Activated naive CD4-positive, alpha-beta T cell treated with anti-CD3 and anti-CD28 coated beads, Interleukin-2, amount 10 ng/mL, durations not matched to agents 7 days and 5 days (primary cell): ENCODE results near the gene JAK3.
"Not testable (repeated sequence)": the region's sequence is repeated elsewhere in the genome, so short reads cannot be mapped to it uniquely, and the experiment has no call there.

ENCODE experiments used
- CTCF ChIA-PET: fragments of 350-600 bp; sonication (Branson Sonifier 250); formaldehyde crosslinking; loops from one replicate; lab custom pipeline; 2021; ENCODE audit warnings: antibody characterized with exemption; lab: Charles Lee
- DNase-seq: peaks from one replicate; pipeline ENCODE4 v3.0.0-alpha.2; 2020
- H3K27ac Mint-ChIP-seq: one replicate; pipeline ENCODE4 v1.8.0; 2021; ENCODE audit warnings: mild to moderate bottlenecking, moderate library complexity, mixed read lengths
- H3K27me3 Mint-ChIP-seq: one replicate; pipeline ENCODE4 v1.8.0; 2021; ENCODE audit warnings: mild to moderate bottlenecking, mixed read lengths
- H3K36me3 Mint-ChIP-seq: one replicate; pipeline ENCODE4 v1.8.0; 2021; ENCODE audit warnings: mixed read lengths
- H3K4me1 Mint-ChIP-seq: one replicate; pipeline ENCODE4 v1.8.0; 2021; ENCODE audit warnings: mixed read lengths
- H3K4me3 Mint-ChIP-seq: one replicate; pipeline ENCODE4 v1.8.0; 2021; ENCODE audit warnings: mild to moderate bottlenecking, moderate library complexity, mixed read lengths
- H3K9me3 Mint-ChIP-seq: one replicate; pipeline ENCODE4 v1.8.0; 2021; ENCODE audit warnings: mixed read lengths

JAK3 gene

DNA sequence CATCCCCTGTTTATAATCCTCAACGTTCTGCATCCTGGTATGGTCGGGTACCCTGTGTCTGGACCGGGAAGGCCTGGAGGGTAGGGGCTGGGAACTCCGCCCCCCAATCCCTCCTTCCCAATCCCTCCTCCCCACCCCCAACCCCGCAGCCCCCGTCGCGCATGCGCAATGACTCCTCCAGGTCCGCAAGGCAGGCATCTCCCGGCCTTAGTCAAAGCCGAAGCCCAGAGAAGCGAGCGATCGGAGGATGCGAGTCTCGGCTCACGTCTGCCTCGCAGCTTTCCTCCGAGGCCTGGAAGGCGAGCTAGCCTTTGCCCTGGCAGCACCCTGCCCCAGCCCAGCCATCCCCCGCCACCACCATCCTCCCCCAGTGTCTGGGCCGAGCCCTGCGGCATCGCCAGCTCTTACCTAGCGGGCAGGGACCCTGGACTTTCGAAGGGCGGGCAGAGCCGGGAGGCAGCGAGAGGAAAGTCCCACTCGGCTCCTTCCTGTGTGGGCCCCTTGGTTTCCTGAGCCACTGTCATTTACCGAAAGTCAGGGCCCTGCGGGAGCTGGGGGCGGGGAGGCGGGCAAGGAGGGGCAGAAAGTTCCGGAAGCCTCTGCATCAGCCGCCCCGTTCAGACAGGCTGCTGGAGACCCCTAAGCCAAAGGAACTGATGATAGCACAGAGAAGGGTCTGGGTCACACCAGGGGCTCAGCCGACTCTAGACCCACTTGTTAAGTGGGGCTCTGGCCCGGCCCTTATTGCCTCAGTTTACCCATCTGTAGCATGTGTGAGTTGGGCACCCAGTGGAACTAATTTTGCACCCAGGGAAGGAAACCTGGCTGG, at the start of gene JAK3:
TSS of gene JAK3 (minus strand) at position 445 of the 829 bp plus-strand sequence. CDS start 3,565 bp downstream, outside the sequence.
- CTCF ChIA-PET, result interaction anchor here (1.1 to 1.3 kb wide), 2 partner anchors 8 to 12 kb away, joined by 4 to 7 read pairs; partner anchors contain the start of gene RPL18A
- peaks cover 45% of the 10 kb centered on the region for H3K36me3 Mint-ChIP-seq

DNA sequence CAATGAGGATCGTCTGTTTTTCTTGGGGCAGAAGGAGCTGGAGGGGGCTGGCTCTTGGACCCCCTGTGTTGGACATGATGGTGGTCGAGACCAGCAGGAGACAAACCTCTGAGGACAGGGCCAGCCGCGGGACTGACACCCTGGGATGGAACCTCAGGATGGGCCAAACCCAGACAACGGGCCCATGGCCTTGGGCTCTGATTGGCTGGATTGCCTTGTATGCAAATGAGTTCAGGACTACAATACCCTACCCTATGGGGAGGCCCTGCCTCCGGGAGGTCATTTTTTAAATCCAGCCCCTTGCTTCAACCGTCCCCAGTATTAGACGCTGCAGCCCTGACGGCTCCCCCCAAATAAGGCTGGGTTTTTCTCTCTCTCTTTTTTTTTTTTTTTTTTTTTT, 46.0 kb upstream of the JAK3 start:
- Mint-ChIP-seq H3K4me1 (no peaks in the 10 kb centered on the region), H3K27me3 (peaks cover 1% of the 10 kb centered on the region), H3K27ac (no peak overlapping the region), H3K4me3 (no peak overlapping the region), H3K9me3 (no peaks in the 10 kb centered on the region), H3K36me3 (no peaks in the 10 kb centered on the region)
- DNase-seq, result no peak
- CTCF ChIA-PET, result no interaction called here

More for the DNA sequence above, at the start of gene JAK3:
- Mint-ChIP-seq H3K27ac (peak within 1 kb of the TSS; percentile 97), H3K9me3 (peaks cover 3% of the 10 kb centered on the region), H3K4me3 (peak within 1 kb of the TSS; percentile 93), H3K27me3 (no peaks in the 10 kb centered on the region), H3K4me1 (peaks cover 76% of the 10 kb centered on the region)
- peak; percentile 91 for DNase-seq

DNA sequence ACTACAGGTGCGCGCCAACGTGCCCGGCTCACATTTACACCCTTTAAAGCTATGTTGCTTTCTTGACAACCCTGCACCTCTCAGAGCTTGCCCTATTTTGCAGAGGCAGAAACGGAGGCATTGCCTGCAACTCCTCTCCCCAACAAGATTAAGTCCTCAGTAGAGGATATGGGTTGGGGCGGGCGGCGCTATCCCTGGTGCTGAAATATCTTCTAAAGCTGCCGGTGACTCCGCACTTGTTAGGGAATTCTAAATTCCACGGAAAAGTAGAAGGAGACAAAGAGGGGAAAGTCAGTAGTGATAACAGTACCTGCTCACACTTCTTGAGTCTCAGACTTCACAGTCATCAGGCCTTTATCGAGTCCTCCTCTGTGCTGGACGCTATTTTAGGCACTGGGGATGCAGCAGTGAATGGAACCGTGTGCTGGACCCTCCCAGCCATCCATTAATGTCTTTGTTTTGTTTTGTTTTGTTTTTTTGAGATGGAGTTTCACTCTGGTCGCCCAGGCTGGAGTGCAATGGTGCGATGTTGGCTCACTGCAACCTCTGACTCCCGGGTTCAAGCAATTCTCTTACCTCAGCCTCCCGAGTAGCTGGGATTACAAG, 41.9 kb upstream of the JAK3 start:
- Mint-ChIP-seq H3K4me1 (no peaks in the 10 kb centered on the region), H3K36me3 (no peaks in the 10 kb centered on the region), H3K9me3 (no peaks in the 10 kb centered on the region), H3K27me3 (no peaks in the 10 kb centered on the region), H3K4me3 (no peak overlapping the region), H3K27ac (no peak overlapping the region)
- DNase-seq, result peak; percentile 47
- CTCF ChIA-PET, result no interaction called here

DNA sequence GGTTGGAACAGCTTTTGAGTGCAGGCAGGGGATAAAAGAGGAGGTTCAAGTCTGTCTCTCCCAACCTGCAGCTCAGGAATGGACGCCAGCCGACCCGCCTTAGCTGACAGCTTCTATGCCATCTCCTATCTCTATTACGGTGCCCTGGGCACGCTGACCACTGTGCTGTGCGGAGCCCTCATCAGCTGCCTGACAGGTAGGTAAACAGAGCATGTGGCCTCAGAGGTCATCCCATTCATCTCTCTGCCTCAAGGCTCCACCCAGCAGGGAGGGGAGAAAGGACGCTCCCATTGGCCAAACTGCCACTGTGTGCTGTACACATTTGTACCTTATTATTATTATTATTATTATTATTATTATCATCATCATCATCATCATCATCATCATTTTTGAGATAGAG, 40.5 kb upstream of the JAK3 start:
- H3K36me3 Mint-ChIP-seq, result no peaks in the 10 kb centered on the region
- H3K27ac Mint-ChIP-seq, result no peak overlapping the region
- H3K4me1 Mint-ChIP-seq, result no peaks in the 10 kb centered on the region
- H3K4me3 Mint-ChIP-seq, result no peak overlapping the region
- no peaks in the 10 kb centered on the region for H3K9me3 Mint-ChIP-seq
- H3K27me3 Mint-ChIP-seq, result no peaks in the 10 kb centered on the region
- CTCF ChIA-PET, result no interaction called here
- DNase-seq, result no peak

DNA sequence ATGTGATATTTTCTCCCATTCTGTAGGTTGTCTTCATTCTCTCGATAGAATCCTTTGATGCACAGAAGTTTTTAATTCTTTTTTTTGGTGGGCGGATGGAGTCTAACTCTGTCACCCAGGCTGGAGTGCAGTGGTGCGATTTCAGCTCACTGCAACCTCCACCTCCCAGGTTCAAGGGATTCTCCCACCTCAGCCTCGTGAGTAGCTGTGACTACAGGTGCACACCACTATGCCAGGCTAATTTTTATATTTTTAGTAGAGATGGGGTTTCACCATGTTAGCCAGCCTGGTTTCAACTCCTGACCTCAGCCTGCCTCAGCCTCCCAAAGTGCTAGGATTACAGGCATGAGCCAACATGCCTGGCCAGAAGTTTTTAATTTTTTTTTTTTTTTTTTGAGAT, 39.4 kb upstream of the JAK3 start:
- H3K4me1 Mint-ChIP-seq, DNase-seq, CTCF ChIA-PET, H3K4me3 Mint-ChIP-seq, H3K36me3 Mint-ChIP-seq, H3K27ac Mint-ChIP-seq, H3K27me3 Mint-ChIP-seq, H3K9me3 Mint-ChIP-seq: not testable (repeated sequence)

DNA sequence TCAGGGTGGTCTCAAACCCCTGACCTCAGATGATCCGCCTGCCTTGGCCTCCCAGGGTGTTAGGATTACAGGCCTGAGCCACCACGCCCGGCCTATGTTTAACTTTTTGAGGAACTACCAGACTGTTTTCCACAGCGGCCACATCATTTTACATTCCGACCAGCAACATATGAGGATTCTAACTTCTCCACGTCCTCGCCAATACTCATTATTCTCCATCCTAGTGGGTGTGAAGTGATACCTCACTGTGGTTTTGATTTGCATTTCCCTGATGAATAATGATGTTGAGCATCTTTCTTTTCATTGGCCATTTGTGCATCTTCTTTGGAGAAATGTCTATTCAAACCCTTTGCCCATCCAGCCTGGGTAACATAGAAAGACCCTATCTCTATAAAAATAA, 38.7 kb upstream of the JAK3 start:
- H3K27me3 Mint-ChIP-seq, result peaks cover 2% of the 10 kb centered on the region
- no peaks in the 10 kb centered on the region for H3K4me1 Mint-ChIP-seq
- H3K4me3 Mint-ChIP-seq, result no peak overlapping the region
- H3K36me3 Mint-ChIP-seq, result no peaks in the 10 kb centered on the region
- H3K9me3 Mint-ChIP-seq, result no peaks in the 10 kb centered on the region
- CTCF ChIA-PET, result no interaction called here
- no peak for DNase-seq
- H3K27ac Mint-ChIP-seq, result no peak overlapping the region

DNA sequence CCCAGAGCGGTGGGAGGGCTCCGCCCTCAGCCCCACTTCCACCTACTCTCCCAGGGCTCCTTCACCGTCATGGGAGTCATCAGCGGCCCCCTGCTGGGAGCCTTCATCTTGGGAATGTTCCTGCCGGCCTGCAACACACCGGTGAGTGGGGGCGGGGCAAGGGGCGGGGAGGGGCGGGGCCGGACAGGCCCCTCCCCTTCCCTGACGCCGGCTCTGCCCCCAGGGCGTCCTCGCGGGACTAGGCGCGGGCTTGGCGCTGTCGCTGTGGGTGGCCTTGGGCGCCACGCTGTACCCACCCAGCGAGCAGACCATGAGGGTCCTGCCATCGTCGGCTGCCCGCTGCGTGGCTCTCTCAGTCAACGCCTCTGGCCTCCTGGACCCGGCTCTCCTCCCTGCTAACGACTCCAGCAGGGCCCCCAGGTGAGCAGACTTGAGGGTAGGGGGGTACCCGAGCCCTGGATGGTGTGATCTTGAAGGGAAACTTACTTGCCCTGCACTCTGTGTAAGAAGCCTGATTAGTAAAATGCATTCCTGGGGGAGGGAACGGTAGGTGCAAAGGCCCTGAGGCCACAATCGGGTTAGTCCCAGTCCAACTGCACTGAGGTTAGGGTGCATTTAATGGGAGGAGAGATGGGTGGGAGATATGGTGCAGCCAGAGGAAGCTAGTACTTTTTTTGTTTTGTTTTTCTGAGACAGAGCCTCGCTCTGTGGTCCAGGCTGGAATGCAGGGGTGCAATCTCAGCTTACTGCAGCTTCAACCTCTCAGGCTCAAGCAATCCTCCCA, 36.0 kb upstream of the JAK3 start:
- Mint-ChIP-seq H3K27me3 (peaks cover 4% of the 10 kb centered on the region), H3K27ac (no peak overlapping the region), H3K4me3 (no peak overlapping the region), H3K36me3 (no peaks in the 10 kb centered on the region), H3K4me1 (no peaks in the 10 kb centered on the region), H3K9me3 (no peaks in the 10 kb centered on the region)
- CTCF ChIA-PET, result no interaction called here
- no peak for DNase-seq

DNA sequence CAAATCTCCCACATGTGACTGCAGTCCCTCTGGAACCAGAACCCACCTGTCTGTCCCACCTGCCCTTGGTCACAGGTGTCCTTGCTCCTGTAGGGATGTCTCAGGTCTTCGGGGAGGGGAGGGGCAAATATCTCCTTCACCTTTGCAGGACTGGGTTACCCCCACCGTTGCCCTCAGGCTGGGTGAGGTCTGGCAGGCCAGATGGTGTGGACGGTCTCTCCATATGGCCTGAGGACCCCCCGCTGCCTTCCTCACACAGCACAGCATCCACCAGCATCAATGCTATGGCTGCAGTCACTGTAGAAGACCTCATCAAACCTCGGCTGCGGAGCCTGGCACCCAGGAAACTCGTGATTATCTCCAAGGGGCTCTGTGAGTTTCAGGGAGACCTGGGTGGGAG, 33.9 kb upstream of the JAK3 start:
- H3K36me3 Mint-ChIP-seq, result no peaks in the 10 kb centered on the region
- CTCF ChIA-PET, result no interaction called here
- no peaks in the 10 kb centered on the region for H3K4me1 Mint-ChIP-seq
- peaks cover 4% of the 10 kb centered on the region for H3K27me3 Mint-ChIP-seq
- H3K9me3 Mint-ChIP-seq, result no peaks in the 10 kb centered on the region
- H3K27ac Mint-ChIP-seq, result no peak overlapping the region
- no peak for DNase-seq
- no peak overlapping the region for H3K4me3 Mint-ChIP-seq

DNA sequence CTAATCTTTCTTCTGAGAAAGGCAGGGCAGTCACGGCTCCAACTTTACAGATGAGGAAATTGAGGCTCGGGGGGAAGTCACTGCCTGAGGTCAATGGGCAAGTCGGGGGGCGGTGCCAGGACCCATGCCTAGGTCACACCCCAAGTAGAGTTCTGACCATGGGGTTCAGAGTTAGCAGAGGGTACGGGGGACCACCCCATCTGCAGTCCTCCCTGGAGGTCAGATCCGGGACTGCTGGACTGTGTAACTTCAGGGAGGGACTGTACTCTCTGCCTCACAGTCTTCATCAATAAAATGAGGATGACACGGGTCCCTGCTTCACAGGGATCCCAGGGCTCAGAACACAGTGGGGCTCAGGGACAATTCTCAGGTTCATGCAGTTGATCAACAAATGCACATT, 31.7 kb upstream of the JAK3 start:
- H3K27ac Mint-ChIP-seq, result no peak overlapping the region
- CTCF ChIA-PET, result no interaction called here

DNA sequence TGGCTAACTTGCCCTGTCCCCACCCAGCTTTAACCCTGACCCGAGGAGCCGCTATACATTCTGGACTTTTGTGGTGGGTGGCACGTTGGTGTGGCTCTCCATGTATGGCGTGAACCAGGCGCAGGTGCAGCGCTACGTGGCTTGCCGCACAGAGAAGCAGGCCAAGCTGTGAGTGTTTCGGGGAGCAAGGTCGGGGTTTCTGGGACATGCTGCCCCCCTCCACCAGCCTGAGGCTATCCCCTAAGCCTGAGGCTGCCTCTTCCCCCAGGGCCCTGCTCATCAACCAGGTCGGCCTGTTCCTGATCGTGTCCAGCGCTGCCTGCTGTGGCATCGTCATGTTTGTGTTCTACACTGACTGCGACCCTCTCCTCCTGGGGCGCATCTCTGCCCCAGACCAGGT, 29.9 kb upstream of the JAK3 start:
- peaks cover 7% of the 10 kb centered on the region for H3K27me3 Mint-ChIP-seq
- no peaks in the 10 kb centered on the region for H3K36me3 Mint-ChIP-seq
- H3K4me3 Mint-ChIP-seq, result no peak overlapping the region
- CTCF ChIA-PET, result no interaction called here
- no peak for DNase-seq
- H3K4me1 Mint-ChIP-seq, result peaks cover 13% of the 10 kb centered on the region
- no peaks in the 10 kb centered on the region for H3K9me3 Mint-ChIP-seq
- no peak overlapping the region for H3K27ac Mint-ChIP-seq

More for the DNA sequence above, 31.7 kb upstream of the JAK3 start:
- H3K27me3 Mint-ChIP-seq, result peaks cover 7% of the 10 kb centered on the region
- no peaks in the 10 kb centered on the region for H3K4me1 Mint-ChIP-seq
- DNase-seq, result no peak
- no peaks in the 10 kb centered on the region for H3K36me3 Mint-ChIP-seq
- no peaks in the 10 kb centered on the region for H3K9me3 Mint-ChIP-seq
- H3K4me3 Mint-ChIP-seq, result no peak overlapping the region

DNA sequence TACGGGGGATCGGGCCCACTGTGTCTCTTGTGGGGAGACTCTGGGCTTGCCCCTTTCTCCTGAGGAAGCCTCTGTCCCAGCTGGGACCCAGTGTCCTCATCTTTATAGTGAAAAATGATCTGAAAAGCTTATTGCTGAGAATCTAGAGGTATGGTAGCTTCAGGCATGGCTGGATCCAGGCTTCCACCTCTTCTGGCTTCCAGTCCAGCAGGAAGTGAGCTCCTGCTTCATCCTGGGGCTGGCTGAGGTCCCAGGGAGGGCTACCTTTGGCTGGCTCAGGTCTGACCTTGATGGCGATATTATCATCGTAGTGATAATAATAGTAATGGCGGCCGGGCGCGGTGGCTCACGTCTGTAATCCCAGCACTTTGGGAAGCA, 27.0 kb upstream of the JAK3 start:
- H3K9me3 Mint-ChIP-seq, result no peaks in the 10 kb centered on the region
- H3K4me3 Mint-ChIP-seq, result peak overlapping the region; percentile 54
- peaks cover 2% of the 10 kb centered on the region for H3K36me3 Mint-ChIP-seq
- no peak overlapping the region for H3K27ac Mint-ChIP-seq
- DNase-seq, result no peak
- peaks cover 3% of the 10 kb centered on the region for H3K27me3 Mint-ChIP-seq
- peaks cover 29% of the 10 kb centered on the region for H3K4me1 Mint-ChIP-seq
- CTCF ChIA-PET, result no interaction called here

DNA sequence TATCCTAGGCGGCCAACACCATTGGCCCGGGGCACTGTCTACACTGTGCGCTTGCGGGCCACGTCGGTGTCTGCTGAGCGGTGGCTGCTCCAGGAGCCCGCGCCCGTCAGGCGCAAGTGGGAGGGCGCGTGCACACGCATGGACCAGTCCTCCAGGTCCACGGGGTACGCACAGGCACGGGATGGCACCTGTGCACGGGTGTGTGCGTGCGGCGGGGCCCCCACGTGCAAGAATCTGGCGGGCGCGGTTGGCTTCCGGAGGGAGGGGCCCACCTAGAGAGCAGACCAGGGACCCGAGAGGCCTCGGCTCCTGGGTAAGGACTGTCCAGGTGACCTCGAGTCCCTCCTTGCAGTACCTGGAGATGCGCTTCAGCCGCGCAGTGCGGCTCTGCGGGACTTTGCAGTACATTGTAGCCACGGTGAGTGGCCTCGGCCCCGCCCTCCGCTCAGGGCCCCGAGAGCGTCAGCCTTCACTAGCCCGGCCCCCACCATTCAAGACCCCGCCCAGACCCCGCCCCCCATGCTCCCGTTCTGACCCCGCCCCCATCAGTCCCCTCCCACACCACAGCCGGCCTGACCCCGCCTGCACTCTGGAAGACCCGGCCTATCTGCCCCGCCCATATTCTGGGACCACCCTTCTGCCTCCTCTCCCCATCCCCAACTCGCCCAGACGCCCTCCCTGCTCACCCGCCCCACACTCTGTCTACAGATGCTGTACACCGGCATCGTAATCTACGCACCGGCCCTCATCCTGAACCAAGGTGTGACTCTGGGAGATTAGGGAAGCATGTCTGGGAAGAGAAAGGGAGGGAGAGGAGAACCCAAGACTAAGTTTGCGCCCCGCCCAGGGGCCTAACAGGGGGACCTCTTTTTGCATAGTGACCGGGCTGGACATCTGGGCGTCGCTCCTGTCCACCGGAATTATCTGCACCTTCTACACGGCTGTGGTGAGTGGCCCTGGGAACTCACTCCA, 26.3 kb upstream of the JAK3 start:
- Mint-ChIP-seq H3K9me3 (no peaks in the 10 kb centered on the region), H3K4me1 (peaks cover 29% of the 10 kb centered on the region), H3K36me3 (peaks cover 2% of the 10 kb centered on the region), H3K27ac (peak overlapping the region; percentile 87), H3K27me3 (peaks cover 3% of the 10 kb centered on the region), H3K4me3 (peak overlapping the region; percentile 90)
- CTCF ChIA-PET, result interaction anchor here (4.6 kb wide), 1 partner anchor 15 kb away, joined by 20 read pairs; the partner anchor contains the start of gene RPL18A
- DNase-seq, result peak; percentile 79

DNA sequence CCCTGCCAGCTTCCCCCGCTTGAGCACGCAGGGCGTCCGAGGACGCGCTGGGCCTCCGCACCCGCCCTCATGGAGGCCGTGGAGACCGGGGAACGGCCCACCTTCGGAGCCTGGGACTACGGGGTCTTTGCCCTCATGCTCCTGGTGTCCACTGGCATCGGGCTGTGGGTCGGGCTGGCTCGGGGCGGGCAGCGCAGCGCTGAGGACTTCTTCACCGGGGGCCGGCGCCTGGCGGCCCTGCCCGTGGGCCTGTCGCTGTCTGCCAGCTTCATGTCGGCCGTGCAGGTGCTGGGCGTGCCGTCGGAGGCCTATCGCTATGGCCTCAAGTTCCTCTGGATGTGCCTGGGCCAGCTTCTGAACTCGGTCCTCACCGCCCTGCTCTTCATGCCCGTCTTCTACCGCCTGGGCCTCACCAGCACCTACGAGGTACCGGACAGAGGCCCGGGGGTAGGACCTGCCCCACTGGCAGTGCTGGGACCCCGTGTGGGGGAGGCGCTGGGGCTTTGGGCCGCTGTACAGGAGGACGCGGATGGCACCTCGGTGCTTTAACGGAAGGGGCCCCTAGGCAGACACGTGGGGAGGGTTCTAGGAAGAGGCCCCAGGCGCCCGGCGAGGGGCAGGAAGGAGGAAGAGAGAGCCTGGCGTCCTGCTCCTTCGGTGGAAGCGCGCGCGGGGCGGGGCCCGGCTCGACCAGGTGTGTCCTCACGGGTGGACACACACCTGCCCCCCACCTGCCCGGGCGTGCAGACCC, 24.6 kb upstream of the JAK3 start:
- H3K27me3 Mint-ChIP-seq, result peaks cover 3% of the 10 kb centered on the region
- no peaks in the 10 kb centered on the region for H3K9me3 Mint-ChIP-seq

More for the DNA sequence above, 24.6 kb upstream of the JAK3 start:
- H3K4me1 Mint-ChIP-seq, result peaks cover 31% of the 10 kb centered on the region
- H3K36me3 Mint-ChIP-seq, result peaks cover 4% of the 10 kb centered on the region
- CTCF ChIA-PET, result interaction anchor here (3.5 to 4.6 kb wide), 2 partner anchors 13 to 60 kb away, joined by 20 to 37 read pairs; partner anchors contain the start of genes CCDC124 and RPL18A
- H3K4me3 Mint-ChIP-seq, result peak overlapping the region; percentile 90
- peak; percentile 83 for DNase-seq
- H3K27ac Mint-ChIP-seq, result peak overlapping the region; percentile 87
